Caco-2 (cell line): ENCODE data around the gene GRIK4. TPM values are rescaled to one million over a fixed set of nuclear protein-coding genes. Genes with fewer than 3 reads are reported as not detected.

Experiments used
- BruUV-seq: library from RNA; stranded (reverse); fragments of 400-500 nt; replicated peaks from 2 replicates; lab custom pipeline; 2021; lab: Mats Ljungman, UMichigan
- CTCF ChIA-PET: fragments of 300-600 bp; sonication (Branson Sonifier 250); formaldehyde crosslinking; loops from one replicate; lab custom pipeline; 2022; ENCODE audit warnings: antibody characterized with exemption; lab: Charles Lee
- POLR2A ChIA-PET: fragments of 300-600 bp; sonication (Branson Sonifier 250); formaldehyde crosslinking; loops from one replicate; lab custom pipeline; 2022; ENCODE audit warnings: antibody characterized with exemption; lab: Charles Lee
- DNase-seq, 2 experiments: peaks; one replicate each; pipeline versions ENCODE4 v3.0.0 to v3.0.0-alpha.2; 2020 to 2022
- H3K27me3 ChIP-seq: replicated peaks from 2 replicates; pipeline ENCODE4 v1.6.0; 2011; ENCODE audit warnings: low read length; ENCODE audit not compliant: control insufficient read depth, insufficient read depth
- H3K36me3 ChIP-seq: 2 replicates; pipeline ENCODE4 v1.5.1; 2011; ENCODE audit warnings: low read length; ENCODE audit not compliant: control insufficient read depth, insufficient read depth
- H3K4me1 ChIP-seq: fragments of 250-450 bp; sonication (Bioruptor Pico); 2 replicates; pipeline ENCODE4 v1.5.1; 2020; ENCODE audit warnings: mild to moderate bottlenecking
- H3K4me3 ChIP-seq: 2 replicates; pipeline ENCODE4 v1.5.1; 2011; ENCODE audit warnings: low read depth, mild to moderate bottlenecking, control low read depth, low read length
- H3K9me3 ChIP-seq: fragments of 250-450 bp; sonication (Bioruptor Pico); 2 replicates; pipeline ENCODE4 v1.5.1; 2020; ENCODE audit warnings: mild to moderate bottlenecking, moderate library complexity
- H3K27ac Mint-ChIP-seq: one replicate; pipeline ENCODE4 v1.8.0; 2022; ENCODE audit warnings: mixed read lengths; ENCODE audit not compliant: unreplicated experiment
- H3K27me3 Mint-ChIP-seq: one replicate; pipeline ENCODE4 v1.8.0; 2022; ENCODE audit warnings: mixed read lengths; ENCODE audit not compliant: insufficient read depth, unreplicated experiment
- H3K36me3 Mint-ChIP-seq: one replicate; pipeline ENCODE4 v1.8.0; 2022; ENCODE audit warnings: mild to moderate bottlenecking, mixed read lengths; ENCODE audit not compliant: insufficient read depth, unreplicated experiment
- H3K4me1 Mint-ChIP-seq: one replicate; pipeline ENCODE4 v1.8.0; 2022; ENCODE audit warnings: low read depth, mixed read lengths; ENCODE audit not compliant: unreplicated experiment
- H3K4me3 Mint-ChIP-seq: one replicate; pipeline ENCODE4 v1.8.0; 2022; ENCODE audit warnings: mild to moderate bottlenecking, moderate library complexity, mixed read lengths; ENCODE audit not compliant: unreplicated experiment
- H3K9me3 Mint-ChIP-seq: one replicate; pipeline ENCODE4 v1.8.0; 2022; ENCODE audit warnings: mixed read lengths; ENCODE audit not compliant: unreplicated experiment
- intact Hi-C: fragments of 100-400 bp; cut with micrococcal nuclease; formaldehyde crosslinking; loops from one replicate; pipeline ENCODE4 v1.10.0; 2022; ENCODE audit not compliant: unreplicated experiment
- total RNA-seq: library from RNA; stranded (reverse); gene quantifications from 2 replicates; pipeline ENCODE4 v1.2.3, GENCODE V29; 2022
- TF ChIP-seq, protein P1 (sequence below), 2 experiments: fragments of 200-600 bp in 1 of 2; IDR thresholded peaks; 1 replicate in 1 of 2; 2 replicates in 1 of 2; pipeline versions ENCODE4 v1.5.1 to v1.8.0; 2011 to 2022; ENCODE audit warnings: antibody characterized with exemption in 1 of 2, control low read depth in 1 of 2, inconsistent platforms in 1 of 2, low read depth in 1 of 2, low read length in 1 of 2, mild to moderate bottlenecking in 1 of 2, moderate library complexity in 1 of 2; ENCODE audit not compliant: insufficient read depth in 1 of 2, severe bottlenecking in 1 of 2, unreplicated experiment in 1 of 2

The GRIK4 gene
- total RNA-seq, 1 experiment from 2014 or later, result 2.0 TPM

DNA sequence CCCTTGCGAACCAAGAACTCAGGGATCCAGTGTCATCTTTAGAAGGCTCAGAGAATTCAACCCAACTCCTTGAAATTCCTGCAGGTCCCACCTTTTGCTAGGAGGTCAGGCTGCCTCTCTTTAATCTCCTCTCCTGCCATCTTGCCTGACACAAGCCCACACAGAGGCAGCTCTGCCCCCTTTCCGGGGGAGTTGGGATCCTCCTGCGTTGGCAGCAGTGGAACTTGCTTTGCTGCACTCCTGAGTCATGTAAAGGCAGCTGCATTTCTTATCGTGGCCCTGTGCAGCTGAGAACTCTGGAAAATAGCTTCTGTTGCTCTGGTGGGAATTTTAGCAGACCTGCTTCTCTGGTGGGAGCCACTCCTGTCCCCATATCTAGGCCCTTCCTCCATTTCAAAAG is 370.0 kb downstream of the GRIK4 start:
- TF ChIP-seq, protein P1, sequence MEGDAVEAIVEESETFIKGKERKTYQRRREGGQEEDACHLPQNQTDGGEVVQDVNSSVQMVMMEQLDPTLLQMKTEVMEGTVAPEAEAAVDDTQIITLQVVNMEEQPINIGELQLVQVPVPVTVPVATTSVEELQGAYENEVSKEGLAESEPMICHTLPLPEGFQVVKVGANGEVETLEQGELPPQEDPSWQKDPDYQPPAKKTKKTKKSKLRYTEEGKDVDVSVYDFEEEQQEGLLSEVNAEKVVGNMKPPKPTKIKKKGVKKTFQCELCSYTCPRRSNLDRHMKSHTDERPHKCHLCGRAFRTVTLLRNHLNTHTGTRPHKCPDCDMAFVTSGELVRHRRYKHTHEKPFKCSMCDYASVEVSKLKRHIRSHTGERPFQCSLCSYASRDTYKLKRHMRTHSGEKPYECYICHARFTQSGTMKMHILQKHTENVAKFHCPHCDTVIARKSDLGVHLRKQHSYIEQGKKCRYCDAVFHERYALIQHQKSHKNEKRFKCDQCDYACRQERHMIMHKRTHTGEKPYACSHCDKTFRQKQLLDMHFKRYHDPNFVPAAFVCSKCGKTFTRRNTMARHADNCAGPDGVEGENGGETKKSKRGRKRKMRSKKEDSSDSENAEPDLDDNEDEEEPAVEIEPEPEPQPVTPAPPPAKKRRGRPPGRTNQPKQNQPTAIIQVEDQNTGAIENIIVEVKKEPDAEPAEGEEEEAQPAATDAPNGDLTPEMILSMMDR (IDR thresholded peaks at IDR 0.05; ENCODE audit: insufficient read depth in 1 of 2, low read depth in 1 of 2, low read length in 1 of 2, severe bottlenecking in 1 of 2, unreplicated experiment in 1 of 2), result no peak
- Mint-ChIP-seq H3K27me3 (peaks cover 28% of the 10 kb centered on the region), H3K4me1 (no peaks in the 10 kb centered on the region), H3K4me3 (no peak overlapping the region), H3K9me3 (peaks cover 2% of the 10 kb centered on the region), H3K27ac (no peak overlapping the region), H3K36me3 (no peaks in the 10 kb centered on the region)
- no TSS peak for BruUV-seq
- Histone ChIP-seq H3K27me3 (no peaks in the 10 kb centered on the region; the same call in 1 of the 2 replicates), H3K4me1 (no peaks in the 10 kb centered on the region), H3K36me3 (no peaks in the 10 kb centered on the region), H3K4me3 (no peak overlapping the region), H3K9me3 (no peaks in the 10 kb centered on the region)
- ChIA-PET CTCF (no interaction called here), POLR2A (no interaction called here)
- intact Hi-C loops, result no loop called here
- no peak for DNase-seq

DNA sequence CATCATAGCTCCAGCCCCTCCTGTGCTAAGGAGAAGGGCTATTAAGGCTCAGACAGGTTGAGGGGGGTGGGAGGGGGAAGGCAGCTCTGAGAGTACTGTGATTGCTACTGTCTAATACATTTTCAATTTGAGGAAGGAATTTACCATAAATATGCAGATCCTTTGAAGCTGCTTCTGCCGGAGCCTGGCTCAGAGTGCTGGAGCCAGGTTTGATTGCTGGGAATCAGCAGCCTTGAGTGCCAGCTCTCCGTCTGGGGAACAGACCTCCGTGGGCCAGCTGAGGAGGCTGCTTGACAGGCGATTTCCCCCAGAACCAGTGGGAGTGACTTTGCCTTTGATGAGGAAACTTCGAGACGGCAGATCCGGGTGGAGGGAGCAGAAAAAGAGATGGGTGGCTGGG is 370.6 kb downstream of the GRIK4 start:
- no peak overlapping the region for H3K4me3 ChIP-seq
- POLR2A ChIA-PET, result no interaction called here

DNA sequence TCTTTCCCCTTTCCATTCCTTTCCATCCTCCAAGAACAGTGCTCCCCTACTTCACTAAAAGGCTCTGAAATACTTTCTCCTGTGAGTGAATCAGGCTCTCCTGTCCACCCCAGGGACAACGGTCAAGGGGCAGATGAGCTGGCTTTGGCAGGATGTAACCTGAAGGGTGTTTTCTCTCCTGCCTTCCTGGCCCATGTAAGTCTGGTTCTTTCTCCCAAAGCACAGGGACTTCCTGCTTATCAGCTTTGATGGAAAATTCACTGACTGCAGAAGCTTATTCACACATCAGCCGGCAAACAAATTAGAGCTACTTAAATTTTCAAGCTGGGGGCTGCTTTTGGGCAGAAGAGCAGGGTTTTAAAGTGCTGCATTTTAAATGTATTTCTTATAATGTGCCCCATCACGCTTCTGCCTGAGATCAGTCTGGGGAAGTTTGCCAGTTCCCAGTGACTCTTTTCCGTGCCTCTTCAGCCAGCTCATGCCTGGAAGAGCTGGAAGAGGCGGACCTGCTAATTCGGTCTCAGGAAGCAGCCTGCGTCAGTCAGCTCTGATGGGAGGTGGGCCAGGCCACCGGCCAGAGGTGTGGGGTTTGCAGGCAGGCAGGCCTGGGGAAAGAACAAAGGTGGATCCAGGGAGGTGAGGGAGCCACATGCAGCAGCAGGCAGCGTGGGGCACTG is 372.0 kb downstream of the GRIK4 start:
- H3K27me3 ChIP-seq, result no peaks in the 10 kb centered on the region; the same call in 1 of the 2 replicates
- no TSS peak for BruUV-seq
- intact Hi-C loops, result no loop called here
- POLR2A ChIA-PET, result no interaction called here
- Mint-ChIP-seq H3K27ac (no peak overlapping the region), H3K27me3 (peaks cover 31% of the 10 kb centered on the region), H3K9me3 (no peaks in the 10 kb centered on the region), H3K4me1 (no peaks in the 10 kb centered on the region), H3K36me3 (no peaks in the 10 kb centered on the region), H3K4me3 (no peak overlapping the region)
- H3K4me3 ChIP-seq, result no peak overlapping the region
- H3K9me3 ChIP-seq, result no peaks in the 10 kb centered on the region
- CTCF ChIA-PET, result interaction anchor here (2.0 kb wide), 1 partner anchor 311 kb away, joined by 5 read pairs; no protein-coding TSS in a partner anchor
- TF ChIP-seq, protein P1 (IDR thresholded peaks at IDR 0.05; ENCODE audit: insufficient read depth in 1 of 2, low read depth in 1 of 2, low read length in 1 of 2, severe bottlenecking in 1 of 2, unreplicated experiment in 1 of 2), result no peak
- no peaks in the 10 kb centered on the region for H3K4me1 ChIP-seq
- no peaks in the 10 kb centered on the region for H3K36me3 ChIP-seq
- no peak for DNase-seq

More for the DNA sequence above, 370.6 kb downstream of the GRIK4 start:
- no peaks in the 10 kb centered on the region; the same call in 1 of the 2 replicates for H3K27me3 ChIP-seq
- no peaks in the 10 kb centered on the region for H3K4me1 Mint-ChIP-seq
- intact Hi-C loops, result no loop called here
- H3K36me3 ChIP-seq, result no peaks in the 10 kb centered on the region
- no peak for DNase-seq
- no peaks in the 10 kb centered on the region for H3K9me3 ChIP-seq
- CTCF ChIA-PET, result no interaction called here
- no TSS peak for BruUV-seq
- peaks cover 28% of the 10 kb centered on the region for H3K27me3 Mint-ChIP-seq
- H3K9me3 Mint-ChIP-seq, result no peaks in the 10 kb centered on the region
- no peaks in the 10 kb centered on the region for H3K4me1 ChIP-seq
- no peaks in the 10 kb centered on the region for H3K36me3 Mint-ChIP-seq
- no peak overlapping the region for H3K4me3 Mint-ChIP-seq
- TF ChIP-seq, protein P1 (IDR thresholded peaks at IDR 0.05; ENCODE audit: insufficient read depth in 1 of 2, low read depth in 1 of 2, low read length in 1 of 2, severe bottlenecking in 1 of 2, unreplicated experiment in 1 of 2), result no peak
- H3K27ac Mint-ChIP-seq, result no peak overlapping the region
